B cell (primary cell): Measurements from ENCODE around the gene TMEM41B.

Source experiments
- CTCF ChIP-seq: fragments of 200-600 bp; IDR thresholded peaks from one replicate; pipeline ENCODE4 v1.8.0; 2022; ENCODE audit warnings: antibody characterized with exemption, mild to moderate bottlenecking
- EZH2 ChIP-seq: IDR thresholded peaks from 2 replicates; pipeline ENCODE4 v1.6.1; 2012; ENCODE audit warnings: borderline replicate concordance, low read depth, mild to moderate bottlenecking, moderate library complexity, low read length; ENCODE audit not compliant: insufficient read depth, poor library complexity, severe bottlenecking

DNA sequence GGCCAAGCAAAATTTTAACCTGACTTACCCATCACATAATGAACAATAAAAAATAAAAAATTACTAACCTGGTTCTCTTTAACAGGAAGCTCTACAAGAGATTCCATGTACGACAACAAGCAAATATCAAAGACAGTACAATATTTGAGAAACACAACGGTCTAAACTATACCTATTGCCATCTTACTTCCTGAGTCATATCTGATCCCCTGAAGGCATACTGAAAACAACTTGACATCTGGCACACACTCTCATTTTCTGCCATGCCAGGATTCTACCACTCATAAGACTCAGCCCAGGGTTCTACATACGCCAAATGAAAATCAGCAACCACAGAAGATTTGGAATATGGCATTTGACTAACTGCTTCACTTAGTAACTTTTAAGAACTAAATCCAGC is 63.1 kb downstream of the TMEM41B start:
- TF ChIP-seq EZH2 (no peak), CTCF (no peak)
